Activated naive CD8-positive, alpha-beta T cell treated with anti-CD3 and anti-CD28 coated beads, Interleukin-2, amount 50 U/mL, for 24 hours (primary cell): Measurements from ENCODE around the gene SLC47A2.
A peak's percentile ranks its signal among the peaks of the same experiment; 100 is the strongest.

Experiments used
- ATAC-seq: fragments of 150-1000 bp; cut with Tn5 transposase; one replicate; pipeline ENCODE4 v1.10.0; 2021
- DNase-seq: peaks from one replicate; pipeline ENCODE4 v3.0.0; 2021
- H3K27ac Mint-ChIP-seq: one replicate; pipeline ENCODE4 v1.8.0; 2021; ENCODE audit warnings: mild to moderate bottlenecking, mixed read lengths
- H3K27me3 Mint-ChIP-seq: one replicate; pipeline ENCODE4 v1.8.0; 2021; ENCODE audit warnings: mixed read lengths
- H3K36me3 Mint-ChIP-seq: one replicate; pipeline ENCODE4 v1.8.0; 2021; ENCODE audit warnings: low read depth, mixed read lengths
- H3K4me1 Mint-ChIP-seq: one replicate; pipeline ENCODE4 v1.8.0; 2021; ENCODE audit warnings: mixed read lengths
- H3K4me3 Mint-ChIP-seq: one replicate; pipeline ENCODE4 v1.8.0; 2021; ENCODE audit warnings: mild to moderate bottlenecking, moderate library complexity, mixed read lengths
- H3K9me3 Mint-ChIP-seq: one replicate; pipeline ENCODE4 v1.8.0; 2021; ENCODE audit warnings: mixed read lengths

SLC47A2 gene

GRCh38 chr17:19659366-19660177 is 56.8 kb downstream of the SLC47A2 start:
- H3K27me3 Mint-ChIP-seq = no peaks in the 10 kb centered on the region
- no peaks in the 10 kb centered on the region for H3K4me1 Mint-ChIP-seq
- no peak overlapping the region for H3K4me3 Mint-ChIP-seq
- H3K27ac Mint-ChIP-seq = no peak overlapping the region
- peaks cover 7% of the 10 kb centered on the region for H3K36me3 Mint-ChIP-seq
- ATAC-seq (no peak), DNase-seq (no peak)
- H3K9me3 Mint-ChIP-seq = no peaks in the 10 kb centered on the region

- peaks cover 15% of the 10 kb centered on the region for H3K36me3 Mint-ChIP-seq
- DNase-seq (no peak), ATAC-seq (no peak)
- H3K27me3 Mint-ChIP-seq = no peaks in the 10 kb centered on the region
- H3K27ac Mint-ChIP-seq = no peak overlapping the region
- H3K4me3 Mint-ChIP-seq = no peak overlapping the region
- H3K9me3 Mint-ChIP-seq = no peaks in the 10 kb centered on the region
- no peaks in the 10 kb centered on the region for H3K4me1 Mint-ChIP-seq
Measured at GRCh38 chr17:19656851-19657581, 59.4 kb downstream of the SLC47A2 start.

- H3K36me3 Mint-ChIP-seq = peaks cover 15% of the 10 kb centered on the region
- no peak overlapping the region for H3K27ac Mint-ChIP-seq
- H3K27me3 Mint-ChIP-seq = no peaks in the 10 kb centered on the region
- H3K4me3 Mint-ChIP-seq = no peak overlapping the region
- ATAC-seq (no peak), DNase-seq (no peak)
- no peaks in the 10 kb centered on the region for H3K4me1 Mint-ChIP-seq
- H3K9me3 Mint-ChIP-seq = no peaks in the 10 kb centered on the region
Measured at GRCh38 chr17:19656336-19656735, 60.0 kb downstream of the SLC47A2 start.

- Mint-ChIP-seq H3K27me3 (no peaks in the 10 kb centered on the region), H3K9me3 (no peaks in the 10 kb centered on the region), H3K4me3 (no peak overlapping the region), H3K4me1 (peaks cover 4% of the 10 kb centered on the region), H3K27ac (no peak overlapping the region), H3K36me3 (peaks cover 15% of the 10 kb centered on the region)
- no peak for ATAC-seq
- DNase-seq = no peak
Measured at GRCh38 chr17:19654896-19655295, 61.5 kb downstream of the SLC47A2 start.

DNA sequence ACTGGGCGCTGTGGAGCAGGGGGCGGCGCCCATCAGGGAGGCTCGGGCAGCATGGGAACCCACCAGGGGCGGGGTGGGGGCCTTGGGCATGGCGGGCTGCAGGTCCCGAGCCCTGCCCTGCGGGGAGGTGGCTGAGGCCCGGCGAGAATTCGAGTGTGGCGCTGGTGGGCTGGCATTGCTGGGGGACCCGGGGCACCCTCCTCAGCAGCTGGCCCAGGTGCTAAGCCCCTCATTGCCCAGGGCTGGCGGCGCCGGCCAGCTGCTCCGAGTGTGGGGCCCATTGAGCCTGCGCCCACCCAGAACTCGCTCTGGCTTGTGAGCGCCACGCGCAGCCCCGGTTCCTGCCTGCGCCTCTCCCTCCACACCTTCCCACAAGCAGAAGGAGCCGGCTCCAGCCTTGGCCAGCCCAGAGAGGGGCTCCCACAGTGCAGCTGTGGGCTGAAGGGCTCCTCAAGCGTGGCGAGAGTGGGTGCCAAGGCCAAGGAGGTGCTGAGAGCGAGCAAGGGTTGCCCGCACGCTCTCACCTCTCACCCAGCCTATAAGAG is 62.0 kb downstream of the SLC47A2 start:
- H3K36me3 Mint-ChIP-seq = peaks cover 13% of the 10 kb centered on the region

GRCh38 chr17:19652595-19652994 is 63.8 kb downstream of the SLC47A2 start:
- H3K27me3 Mint-ChIP-seq = no peaks in the 10 kb centered on the region
- H3K27ac Mint-ChIP-seq = no peak overlapping the region
- H3K4me3 Mint-ChIP-seq = no peak overlapping the region
- peaks cover 20% of the 10 kb centered on the region for H3K4me1 Mint-ChIP-seq
- H3K36me3 Mint-ChIP-seq = peaks cover 13% of the 10 kb centered on the region
- ATAC-seq = no peak
- no peak for DNase-seq
- no peaks in the 10 kb centered on the region for H3K9me3 Mint-ChIP-seq

More for the DNA sequence above, 62.0 kb downstream of the SLC47A2 start:
- Mint-ChIP-seq H3K27ac (no peak overlapping the region), H3K9me3 (no peaks in the 10 kb centered on the region), H3K4me3 (no peak overlapping the region), H3K4me1 (peaks cover 8% of the 10 kb centered on the region), H3K27me3 (no peaks in the 10 kb centered on the region)
- ATAC-seq (no peak), DNase-seq (no peak)

GRCh38 chr17:19651451-19652238 is 64.7 kb downstream of the SLC47A2 start:
- no peak overlapping the region for H3K4me3 Mint-ChIP-seq
- H3K9me3 Mint-ChIP-seq = no peaks in the 10 kb centered on the region
- ATAC-seq = no peak
- H3K27ac Mint-ChIP-seq = no peak overlapping the region
- peaks cover 3% of the 10 kb centered on the region for H3K27me3 Mint-ChIP-seq
- H3K4me1 Mint-ChIP-seq = peaks cover 30% of the 10 kb centered on the region
- peaks cover 13% of the 10 kb centered on the region for H3K36me3 Mint-ChIP-seq
- DNase-seq = no peak

GRCh38 chr17:19650826-19651225 is 65.6 kb downstream of the SLC47A2 start:
- Mint-ChIP-seq H3K36me3 (peaks cover 13% of the 10 kb centered on the region), H3K4me3 (no peak overlapping the region), H3K4me1 (peaks cover 34% of the 10 kb centered on the region), H3K9me3 (no peaks in the 10 kb centered on the region), H3K27me3 (peaks cover 3% of the 10 kb centered on the region), H3K27ac (no peak overlapping the region)
- DNase-seq = no peak
- no peak for ATAC-seq

DNA sequence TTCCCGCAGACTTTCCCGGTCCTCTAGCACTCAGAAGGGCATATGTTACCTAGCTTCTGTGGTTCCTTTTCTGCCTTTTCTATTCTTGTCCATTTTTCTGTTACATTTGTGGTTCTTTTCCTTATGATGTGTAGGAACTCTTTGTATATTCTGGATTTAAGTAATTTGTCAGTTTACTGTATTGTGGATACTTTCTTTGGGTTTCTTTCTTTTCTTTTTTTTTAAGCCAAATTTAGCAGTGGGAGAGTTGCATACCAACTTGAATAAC is 67.2 kb downstream of the SLC47A2 start:
- ATAC-seq (no peak), DNase-seq (no peak)
- Mint-ChIP-seq H3K27ac (no peak overlapping the region), H3K9me3 (no peaks in the 10 kb centered on the region), H3K4me3 (peak overlapping the region; percentile 83), H3K27me3 (peaks cover 6% of the 10 kb centered on the region), H3K4me1 (peaks cover 35% of the 10 kb centered on the region), H3K36me3 (peaks cover 11% of the 10 kb centered on the region)

DNA sequence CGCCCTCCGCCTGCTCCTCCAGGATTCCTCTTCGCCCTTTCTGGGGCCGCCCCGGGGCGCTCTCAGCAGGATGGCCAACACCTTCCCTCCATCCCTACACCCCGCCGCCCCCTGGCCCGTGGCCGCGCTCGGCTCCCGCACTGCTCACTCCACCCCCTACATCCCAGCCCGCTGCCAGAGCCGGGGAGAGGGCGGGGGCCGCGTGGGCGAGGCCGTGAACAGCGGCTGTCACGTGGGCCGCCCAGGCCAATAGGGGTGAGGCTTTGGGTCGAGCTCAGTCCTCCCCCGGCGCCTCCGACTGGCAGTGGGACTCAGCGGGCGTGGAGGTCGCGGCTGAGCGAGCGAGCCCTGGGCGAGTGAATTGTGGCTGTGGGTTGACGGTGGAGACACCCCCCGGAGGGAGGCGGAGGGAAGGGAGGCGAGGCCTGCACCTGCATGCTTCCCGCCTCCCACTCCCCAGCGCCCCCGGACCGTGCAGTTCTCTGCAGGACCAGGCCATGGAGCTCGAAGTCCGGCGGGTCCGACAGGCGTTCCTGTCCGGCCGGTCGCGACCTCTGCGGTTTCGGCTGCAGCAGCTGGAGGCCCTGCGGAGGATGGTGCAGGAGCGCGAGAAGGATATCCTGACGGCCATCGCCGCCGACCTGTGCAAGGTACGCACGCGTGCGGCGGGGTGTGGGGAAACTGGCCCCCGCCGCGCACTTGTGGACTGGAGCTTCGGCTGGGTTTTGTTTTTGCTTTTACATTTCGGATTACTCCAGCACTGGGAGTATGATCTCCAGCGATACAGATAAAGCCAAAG is 67.7 kb downstream of the SLC47A2 start, which contains the start of gene ALDH3A2:
TSS of gene ALDH3A2 (plus strand) at position 277 of the 799 bp plus-strand sequence. CDS start at position 498, 221 bp downstream.
- Mint-ChIP-seq H3K9me3 (no peaks in the 10 kb centered on the region), H3K4me3 (peak within 1 kb of the TSS; percentile 83), H3K4me1 (peaks cover 35% of the 10 kb centered on the region), H3K27ac (peak within 1 kb of the TSS; percentile 88), H3K36me3 (peaks cover 8% of the 10 kb centered on the region), H3K27me3 (peaks cover 6% of the 10 kb centered on the region)
- ATAC-seq (peak; percentile 95), DNase-seq (peak; percentile 93)

- Mint-ChIP-seq H3K36me3 (peaks cover 2% of the 10 kb centered on the region), H3K27me3 (peaks cover 6% of the 10 kb centered on the region), H3K4me1 (peaks cover 35% of the 10 kb centered on the region), H3K4me3 (peak overlapping the region; percentile 83), H3K27ac (peak overlapping the region; percentile 88), H3K9me3 (no peaks in the 10 kb centered on the region)
- ATAC-seq = peak; percentile 47
- DNase-seq = peak; percentile 36
Measured at GRCh38 chr17:19647697-19648474, 68.5 kb downstream of the SLC47A2 start.

GRCh38 chr17:19646788-19647696 is 69.3 kb downstream of the SLC47A2 start:
- Mint-ChIP-seq H3K4me1 (peaks cover 40% of the 10 kb centered on the region), H3K36me3 (no peaks in the 10 kb centered on the region), H3K9me3 (no peaks in the 10 kb centered on the region), H3K27me3 (peaks cover 6% of the 10 kb centered on the region), H3K4me3 (peak overlapping the region; percentile 83), H3K27ac (peak overlapping the region; percentile 88)
- ATAC-seq (no peak), DNase-seq (peak; percentile 15)
